GM12874 (cell line): Measurements from ENCODE around the gene NLRP10.

Experiments used
- CTCF ChIP-seq: IDR thresholded peaks from 2 replicates; pipeline ENCODE4 v1.5.1; 2011; ENCODE audit warnings: low read depth, mild to moderate bottlenecking, control low read depth, low read length, moderate library complexity; ENCODE audit not compliant: insufficient read depth

The NLRP10 gene

GRCh38 chr11:8005556-8005955 lies 40.3 kb upstream of the NLRP10 start:
- no peak for TF ChIP-seq CTCF

GRCh38 chr11:8004008-8004407 lies 38.8 kb upstream of the NLRP10 start:
- TF ChIP-seq CTCF, result no peak

DNA sequence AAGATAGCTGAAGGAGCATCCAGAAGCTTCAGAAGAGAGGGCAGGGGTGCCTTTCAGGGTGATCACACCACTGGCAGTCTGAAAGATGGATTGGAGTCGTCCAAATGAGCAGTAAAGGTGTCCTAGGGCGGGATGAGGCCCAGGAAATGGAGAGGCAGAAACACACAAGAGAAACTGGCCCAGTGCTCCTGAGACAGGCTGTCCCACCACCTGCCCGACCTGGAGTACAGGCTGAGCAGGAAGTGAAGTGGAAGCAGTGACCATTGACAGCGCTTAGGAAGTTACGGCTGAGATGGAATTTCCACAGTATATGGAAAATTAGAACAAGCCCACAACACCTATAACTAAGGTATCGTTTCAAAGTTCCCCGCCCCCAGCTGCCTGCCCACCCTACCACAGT lies 37.9 kb upstream of the NLRP10 start:
- TF ChIP-seq CTCF, result no peak

DNA sequence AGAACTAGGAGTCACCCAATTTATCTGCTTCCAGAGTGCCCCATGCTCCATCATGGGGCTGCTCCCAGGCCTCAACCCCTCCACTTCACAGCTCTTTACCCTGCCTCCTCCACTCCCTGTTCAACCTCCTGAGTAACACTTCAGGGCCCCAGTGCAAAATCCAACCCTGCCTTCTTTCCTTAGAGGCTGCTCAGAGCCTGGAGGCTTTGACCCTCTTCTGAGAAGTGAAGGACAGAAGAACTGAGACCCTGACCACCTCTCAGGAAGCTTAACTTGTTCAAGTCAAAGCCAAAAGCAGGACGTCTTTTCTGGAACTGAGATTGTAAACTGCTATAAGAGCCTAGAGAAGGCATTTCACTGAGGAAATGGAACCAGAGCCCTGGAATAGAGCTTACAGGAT lies 37.4 kb upstream of the NLRP10 start:
- no peak for TF ChIP-seq CTCF

DNA sequence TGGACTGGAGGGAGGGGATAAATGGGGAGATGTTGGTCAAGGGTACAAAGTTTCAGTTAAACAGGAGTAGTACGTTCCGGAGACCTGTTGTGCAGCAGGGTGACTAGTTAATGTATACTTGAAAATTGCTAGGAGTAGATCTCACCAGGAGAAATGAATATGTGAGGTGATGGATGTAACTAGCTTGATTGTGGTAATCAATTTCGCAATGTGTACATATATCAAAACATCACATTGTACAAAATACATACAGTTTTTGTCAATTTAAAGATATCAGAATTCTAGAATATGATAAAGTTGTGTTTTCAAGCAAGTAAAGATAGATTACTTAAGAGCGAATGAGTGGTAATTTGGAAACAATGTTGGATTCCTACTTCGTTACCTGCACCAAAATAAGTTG lies 35.1 kb upstream of the NLRP10 start:
- TF ChIP-seq CTCF, result no peak

GRCh38 chr11:7999795-8000194 lies 34.5 kb upstream of the NLRP10 start:
- TF ChIP-seq CTCF, result no peak

- no peak for TF ChIP-seq CTCF
These were observed 29.5 kb upstream of the NLRP10 start for GRCh38 chr11:7994581-7995278.
